ENCODE data around the gene SLC7A5. TPM values are rescaled to one million over a fixed set of nuclear protein-coding genes. Genes with fewer than 3 reads are reported as not detected.

Gene SLC7A5
- total RNA-seq, 1 donor from 2014 or later: 22.8 TPM

DNA sequence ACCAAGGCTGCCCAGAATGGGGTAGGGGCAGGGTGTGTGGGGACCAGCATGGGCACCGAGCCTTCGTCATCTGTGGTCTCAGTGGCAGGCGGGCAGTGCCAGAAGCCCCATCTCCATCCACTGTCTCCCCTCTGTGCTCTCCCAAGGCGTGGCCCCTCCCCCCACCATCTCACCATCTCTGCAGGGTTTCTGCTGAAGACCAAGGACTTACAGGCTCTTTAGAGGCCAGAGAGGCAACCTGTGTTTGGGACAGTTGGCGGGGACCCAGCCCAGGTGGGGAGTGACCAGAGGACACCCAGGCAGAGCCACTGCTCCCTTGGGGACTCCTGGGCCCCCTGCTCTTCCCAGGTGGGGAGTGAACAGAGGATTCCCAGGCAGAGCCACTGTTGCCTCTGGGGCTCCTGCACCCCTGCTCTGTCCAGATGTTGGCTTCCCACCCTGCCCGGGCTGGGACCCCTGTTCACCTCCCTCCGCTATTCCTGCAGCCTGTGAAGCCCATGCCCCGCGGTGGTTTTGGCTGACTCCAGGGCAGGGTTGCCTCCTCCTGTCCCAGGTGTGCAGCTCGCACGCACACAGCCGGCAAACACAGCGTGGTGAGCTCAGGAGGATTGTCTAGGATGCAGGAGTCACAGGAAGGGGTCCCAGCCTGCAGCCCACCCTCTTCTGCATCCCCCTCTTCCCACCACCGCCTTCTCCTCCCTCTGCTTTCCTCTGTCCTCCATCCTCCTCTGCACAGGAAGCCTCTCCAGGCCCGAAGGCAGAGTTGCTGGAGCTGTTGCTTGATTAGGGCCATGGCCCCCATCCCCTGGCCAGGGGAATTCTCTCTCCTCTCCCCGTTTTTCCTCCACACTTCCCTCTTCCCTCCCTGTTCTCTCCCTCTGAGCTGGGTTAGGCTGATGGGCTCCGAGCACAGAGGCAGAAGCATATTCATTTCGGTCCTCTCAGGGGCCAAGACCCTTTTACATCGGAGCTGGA is 45.0 kb downstream of the SLC7A5 start:
- no peak for DNase-seq (ENCODE audit: extremely low spot score in 2 of 2)

DNA sequence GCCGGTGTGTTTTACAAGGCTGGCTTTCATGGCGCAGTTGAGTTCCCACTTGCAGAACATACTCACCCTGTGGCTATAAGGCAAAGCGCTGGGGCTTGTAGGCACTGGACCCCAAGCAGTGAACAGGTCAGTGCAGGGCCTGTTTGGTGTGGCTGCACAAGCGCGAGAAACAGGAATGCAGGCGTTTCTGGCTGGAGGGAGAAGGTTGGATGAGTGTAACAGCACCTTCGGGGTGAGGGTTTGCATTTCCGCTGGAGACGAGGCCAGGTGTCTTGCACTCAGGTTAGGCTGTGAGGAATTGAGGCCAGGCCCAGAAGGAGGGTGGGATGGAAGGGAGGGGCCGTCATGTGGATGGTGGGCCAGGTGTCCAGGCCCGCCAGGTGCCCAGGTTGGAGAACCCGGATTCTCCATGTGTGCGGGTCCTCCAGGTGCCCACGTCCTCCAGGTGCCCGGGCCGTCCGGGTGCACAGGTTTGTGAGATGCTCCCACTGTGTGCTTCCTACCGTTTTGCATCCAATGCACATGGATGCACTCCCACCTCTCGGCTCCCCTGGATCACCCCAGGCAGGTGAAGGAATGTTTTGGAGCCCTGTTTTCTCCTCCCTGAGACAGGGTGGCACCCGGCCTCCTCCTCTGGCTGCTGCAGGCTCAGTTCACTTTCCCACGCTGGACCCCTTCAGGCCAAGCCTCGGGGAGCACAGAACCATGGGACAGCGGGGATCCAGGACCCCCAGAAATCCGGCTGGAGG is 46.0 kb downstream of the SLC7A5 start:
- Histone ChIP-seq H3K27me3 (no peaks in the 10 kb centered on the region), H3K4me1 (peaks cover 18% of the 10 kb centered on the region), H3K27ac (no peak overlapping the region)

More for the DNA sequence above, 45.0 kb downstream of the SLC7A5 start:
- TF ChIP-seq, protein P1, sequence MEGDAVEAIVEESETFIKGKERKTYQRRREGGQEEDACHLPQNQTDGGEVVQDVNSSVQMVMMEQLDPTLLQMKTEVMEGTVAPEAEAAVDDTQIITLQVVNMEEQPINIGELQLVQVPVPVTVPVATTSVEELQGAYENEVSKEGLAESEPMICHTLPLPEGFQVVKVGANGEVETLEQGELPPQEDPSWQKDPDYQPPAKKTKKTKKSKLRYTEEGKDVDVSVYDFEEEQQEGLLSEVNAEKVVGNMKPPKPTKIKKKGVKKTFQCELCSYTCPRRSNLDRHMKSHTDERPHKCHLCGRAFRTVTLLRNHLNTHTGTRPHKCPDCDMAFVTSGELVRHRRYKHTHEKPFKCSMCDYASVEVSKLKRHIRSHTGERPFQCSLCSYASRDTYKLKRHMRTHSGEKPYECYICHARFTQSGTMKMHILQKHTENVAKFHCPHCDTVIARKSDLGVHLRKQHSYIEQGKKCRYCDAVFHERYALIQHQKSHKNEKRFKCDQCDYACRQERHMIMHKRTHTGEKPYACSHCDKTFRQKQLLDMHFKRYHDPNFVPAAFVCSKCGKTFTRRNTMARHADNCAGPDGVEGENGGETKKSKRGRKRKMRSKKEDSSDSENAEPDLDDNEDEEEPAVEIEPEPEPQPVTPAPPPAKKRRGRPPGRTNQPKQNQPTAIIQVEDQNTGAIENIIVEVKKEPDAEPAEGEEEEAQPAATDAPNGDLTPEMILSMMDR (IDR thresholded peaks at IDR 0.05): no peak
- TF ChIP-seq POLR2A (IDR thresholded peaks at IDR 0.05) (no peak), POLR2AphosphoS5 (IDR thresholded peaks at IDR 0.05; ENCODE audit: insufficient read depth in 1 of 2, low read depth in 1 of 2) (no peak)
- no peaks in the 10 kb centered on the region for H3K9me3 ChIP-seq
- intact Hi-C loops (cut with DNase I): no loop called here
- no peaks in the 10 kb centered on the region for H3K36me3 ChIP-seq
- H3K4me3 ChIP-seq: no peak overlapping the region
- H3K4me1 ChIP-seq: peaks cover 18% of the 10 kb centered on the region
- no peak overlapping the region for H3K27ac ChIP-seq
- H3K27me3 ChIP-seq: no peaks in the 10 kb centered on the region

DNA sequence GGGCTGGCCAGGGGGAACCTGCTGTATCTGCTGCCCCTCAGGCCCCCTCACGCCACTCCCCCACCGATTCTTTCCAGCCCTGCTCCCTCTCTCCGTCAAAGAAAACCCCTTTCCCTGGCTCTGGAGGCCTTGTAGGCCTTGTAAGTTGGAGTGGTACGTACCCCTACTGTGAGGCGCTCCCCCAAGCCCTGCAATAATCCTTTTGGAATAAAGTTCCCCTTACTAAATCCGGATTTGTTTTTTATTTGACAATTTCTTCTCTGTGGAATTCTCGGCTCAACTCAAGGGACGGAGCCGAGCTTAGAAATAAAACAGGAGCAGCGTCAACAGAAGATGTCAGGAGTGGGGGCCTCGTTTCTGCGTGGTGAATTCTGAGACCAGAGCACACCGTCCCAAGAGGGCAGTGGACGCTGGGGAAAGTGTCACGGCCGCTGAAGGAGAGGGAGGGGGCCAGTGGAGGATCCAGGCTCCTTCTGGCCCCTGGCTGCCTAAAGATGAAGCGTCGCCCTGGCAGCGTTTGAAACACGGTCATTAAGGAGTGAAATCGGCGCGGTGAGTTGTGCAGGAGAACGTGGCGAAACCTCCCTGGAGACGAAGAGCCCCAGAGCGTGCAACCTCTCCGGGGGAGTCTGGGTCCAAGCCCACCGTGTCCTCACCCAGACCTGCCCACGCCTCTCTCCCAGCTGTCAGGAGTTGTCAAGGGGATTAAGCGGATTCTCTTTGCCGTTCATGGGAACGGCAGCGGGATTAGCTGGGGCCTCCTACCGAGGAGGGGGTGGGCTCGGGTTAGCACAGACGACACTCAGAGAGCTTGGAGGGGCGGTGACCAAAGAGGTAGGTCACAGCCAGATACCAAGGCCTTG is 47.0 kb downstream of the SLC7A5 start:
- intact Hi-C loops (cut with DNase I): no loop called here
- Histone ChIP-seq H3K36me3 (no peaks in the 10 kb centered on the region), H3K27me3 (no peaks in the 10 kb centered on the region), H3K4me1 (peaks cover 18% of the 10 kb centered on the region), H3K9me3 (peaks cover 3% of the 10 kb centered on the region), H3K4me3 (no peak overlapping the region), H3K27ac (peak overlapping the region; percentile 39)
- no peak for DNase-seq (ENCODE audit: extremely low spot score in 2 of 2)
- TF ChIP-seq POLR2A (IDR thresholded peaks at IDR 0.05) (no peak), POLR2AphosphoS5 (IDR thresholded peaks at IDR 0.05; ENCODE audit: insufficient read depth in 1 of 2, low read depth in 1 of 2) (no peak)
- TF ChIP-seq, protein P1 (IDR thresholded peaks at IDR 0.05): no peak

More for the DNA sequence above, 46.0 kb downstream of the SLC7A5 start:
- H3K36me3 ChIP-seq: no peaks in the 10 kb centered on the region
- no peaks in the 10 kb centered on the region for H3K9me3 ChIP-seq
- intact Hi-C loops (cut with DNase I): no loop called here
- H3K4me3 ChIP-seq: no peak overlapping the region
- DNase-seq (ENCODE audit: extremely low spot score in 2 of 2): no peak
- TF ChIP-seq POLR2AphosphoS5 (IDR thresholded peaks at IDR 0.05; ENCODE audit: insufficient read depth in 1 of 2, low read depth in 1 of 2): no peak
- TF ChIP-seq, protein P1 (IDR thresholded peaks at IDR 0.05): no peak
- TF ChIP-seq POLR2A (IDR thresholded peaks at IDR 0.05): no peak

DNA sequence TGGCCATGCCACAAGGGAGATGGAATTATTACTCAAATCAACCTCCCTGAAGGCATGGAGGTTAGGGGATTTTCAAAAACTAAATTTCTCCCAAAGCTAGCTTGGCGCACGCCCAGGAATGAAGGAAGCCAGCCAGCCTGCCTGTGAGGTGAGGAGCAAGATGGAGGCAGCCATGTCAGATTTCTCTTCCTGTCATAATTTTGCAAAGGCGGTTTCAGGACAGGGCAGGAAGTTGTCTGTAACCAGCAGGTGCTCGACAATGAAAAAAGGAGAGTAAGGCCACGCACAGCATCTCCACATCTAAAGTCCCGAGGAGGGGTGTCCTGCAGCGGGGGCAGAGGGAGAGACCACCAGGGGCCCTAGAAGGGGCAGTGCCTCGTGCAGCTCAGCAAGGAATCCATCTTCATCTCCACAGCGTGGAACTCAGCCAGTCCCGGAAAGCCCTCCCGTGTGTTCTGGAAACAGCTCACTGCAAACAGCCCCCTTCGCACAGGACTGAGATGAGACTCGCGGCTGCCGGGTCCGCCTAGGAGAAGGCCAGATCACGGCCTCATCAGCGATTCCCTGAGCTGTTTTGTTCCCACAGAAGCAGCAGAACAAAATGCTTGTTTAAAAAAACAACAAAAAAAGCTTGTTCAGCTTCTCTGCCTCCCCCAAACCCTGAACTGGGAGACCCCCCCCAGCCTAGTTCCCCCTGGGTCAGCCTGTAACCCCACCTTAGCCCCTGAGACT is 47.8 kb downstream of the SLC7A5 start:
- H3K4me1 ChIP-seq: peaks cover 18% of the 10 kb centered on the region
- no peaks in the 10 kb centered on the region for H3K36me3 ChIP-seq
- intact Hi-C loops (cut with DNase I): no loop called here
- no peak overlapping the region for H3K27ac ChIP-seq
- TF ChIP-seq POLR2A (IDR thresholded peaks at IDR 0.05) (no peak), POLR2AphosphoS5 (IDR thresholded peaks at IDR 0.05; ENCODE audit: insufficient read depth in 1 of 2, low read depth in 1 of 2) (no peak)
- TF ChIP-seq, protein P1 (IDR thresholded peaks at IDR 0.05): no peak
- no peak overlapping the region for H3K4me3 ChIP-seq
- no peak for DNase-seq (ENCODE audit: extremely low spot score in 2 of 2)
- H3K27me3 ChIP-seq: no peaks in the 10 kb centered on the region
- peaks cover 10% of the 10 kb centered on the region for H3K9me3 ChIP-seq
